Transverse colon (tissue), 4 donors: ENCODE measurements around the gene GPSM1. TPM values are rescaled to one million over a fixed set of nuclear protein-coding genes. Genes with fewer than 3 reads are reported as not detected.

Source experiments
- DNase-seq: peaks from one replicate; pipeline ENCODE4 v3.0.0-alpha.2; 2019
- H3K27ac ChIP-seq, 4 donors: fragments of 200-600 bp; sonication (generic); 2 replicates each; pipeline ENCODE4 v1.5.1; 2016 to 2018; ENCODE audit warnings: inconsistent platforms in 4 of 4
- H3K27me3 ChIP-seq: fragments of 200-600 bp; sonication (generic); 2 replicates; pipeline ENCODE4 v1.5.1; 2017; ENCODE audit warnings: inconsistent platforms
- H3K36me3 ChIP-seq, 4 donors: fragments of 200-600 bp; sonication (generic); 2 replicates each; pipeline ENCODE4 v1.5.1; 2017 to 2019; ENCODE audit warnings: inconsistent platforms in 4 of 4
- H3K4me1 ChIP-seq, 4 donors: fragments of 200-600 bp; sonication (generic); 2 replicates each; pipeline ENCODE4 v1.5.1; 2017 to 2020; ENCODE audit warnings: inconsistent platforms in 4 of 4
- H3K4me3 ChIP-seq, 4 donors: fragments of 200-600 bp; sonication (generic); 1 replicate in 1 of 4; 2 replicates in 3 of 4; pipeline versions ENCODE4 v1.5.1 to v1.6.1; 2017 to 2019; ENCODE audit warnings: inconsistent platforms in 4 of 4
- H3K9me3 ChIP-seq, 2 donors: fragments of 200-600 bp; sonication (generic); 2 replicates each; pipeline ENCODE4 v1.5.1; 2017 to 2019; ENCODE audit warnings: inconsistent platforms in 2 of 2
- CTCF ChIP-seq, 5 experiments: fragments of 200-600 bp in 3 of 5; fragments of 450-650 bp in 2 of 5; sonication (generic) in 3 of 5; IDR thresholded peaks; 1 replicate in 2 of 5; 2 replicates in 3 of 5; pipeline ENCODE4 v1.5.1; 2016 to 2017; ENCODE audit warnings: antibody characterized with exemption in 5 of 5, inconsistent platforms in 3 of 5, mild to moderate bottlenecking in 2 of 5, moderate library complexity in 1 of 5
- EP300 ChIP-seq: sonication (generic); formaldehyde crosslinking; IDR thresholded peaks from one replicate; pipeline ENCODE4 v1.6.1; 2017; ENCODE audit warnings: antibody characterized with exemption, low read depth
- POLR2A ChIP-seq: fragments of 450-650 bp; IDR thresholded peaks from one replicate; pipeline ENCODE4 v1.6.1; 2016; ENCODE audit warnings: antibody characterized with exemption, mild to moderate bottlenecking, moderate library complexity
- POLR2AphosphoS5 ChIP-seq, 3 donors: sonication (generic); formaldehyde crosslinking; IDR thresholded peaks; one replicate each; pipeline ENCODE4 v1.6.1; 2016; ENCODE audit warnings: antibody characterized with exemption in 3 of 3
- WGBS, 2 donors: methylation state at CpG; one replicate each; pipeline ENCODE4 v1.1.5; 2018; ENCODE audit warnings: low coverage in 1 of 2; 5-methylcytosine and 5-hydroxymethylcytosine counted together
- in situ Hi-C, 4 donors: fragments of 200-750 bp; cut with MboI; loops; one replicate each; pipeline versions ENCODE4 v1.15.0 to v1.15.1; 2017; ENCODE audit warnings: low sequenced_read_pairs in 3 of 4, low pct_ligation_motif_present in 1 of 4, low pct_unique_long_range_greater_than_20kb in 1 of 4
- intact Hi-C: fragments of 100-400 bp; cut with DNase I; formaldehyde crosslinking; loops from one replicate; pipeline ENCODE4 v1.15.1; 2023; ENCODE audit warnings: low total_unique reads
- total RNA-seq, 4 donors: library from RNA; depleted of rRNA; stranded (reverse); fragments of >200 nt; gene quantifications; one replicate each; pipeline ENCODE4 v1.1.0, GENCODE V29; 2016

Gene GPSM1
- total RNA-seq, 4 donors from 2014 or later: 2.3 to 8.6 (median 7.0) TPM

DNA sequence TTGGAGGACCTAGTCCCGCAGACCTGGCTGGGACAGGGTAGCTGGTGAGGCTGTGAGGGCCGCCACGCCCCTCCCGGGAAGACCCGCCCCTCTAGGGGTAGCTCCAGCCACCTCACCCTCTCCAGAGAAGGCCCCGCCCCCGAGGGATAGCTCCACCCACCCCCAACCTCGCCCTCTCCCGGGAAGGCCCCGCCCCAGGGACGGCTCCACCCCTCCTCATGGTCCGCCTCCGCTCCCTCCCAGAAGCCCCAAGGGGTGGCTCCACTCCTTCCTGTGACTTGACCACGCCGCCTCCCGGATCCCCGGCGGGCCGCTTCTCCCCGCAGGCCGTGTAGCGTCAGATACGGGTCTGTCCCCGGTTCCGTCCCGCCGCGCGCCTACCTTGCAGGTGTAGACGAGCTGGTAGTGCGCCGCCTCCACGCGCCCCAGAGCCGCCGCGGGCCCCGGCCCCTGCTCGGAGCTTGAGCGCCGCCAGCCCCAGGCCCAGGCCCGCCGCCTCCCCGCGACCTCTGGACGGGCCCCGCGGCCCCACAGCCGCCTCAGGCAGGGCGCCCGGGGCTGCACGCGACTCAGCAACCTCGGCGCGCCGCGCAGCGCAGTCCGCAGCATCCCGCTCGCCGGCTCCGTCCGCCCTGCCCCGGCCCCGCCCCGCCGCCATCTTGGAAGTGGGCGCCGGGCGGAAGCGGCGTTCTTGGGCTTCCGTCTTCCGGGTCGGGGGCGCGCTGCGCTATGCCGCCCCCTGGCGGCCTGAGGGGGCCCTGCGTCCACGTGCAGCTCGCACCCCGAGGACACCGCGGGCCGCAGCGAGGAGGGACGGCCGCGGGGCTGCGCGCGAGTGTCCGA is 36.0 kb downstream of the GPSM1 start, which contains the start of gene DNLZ:
DNLZ (minus strand) TSS at position 639 of the 843 bp plus-strand sequence; CDS start at position 609, 30 bp downstream.
- Histone ChIP-seq H3K9me3 (no peaks in the 10 kb centered on the region), H3K27ac (peak within 1 kb of the TSS; percentile 90 to 97 (median 96)), H3K4me1 (peaks cover 18 to 31% (median 26%) of the 10 kb centered on the region in 4 donors), H3K4me3 (peak within 1 kb of the TSS; percentile 62 to 100 (median 87)), H3K27me3 (no peaks in the 10 kb centered on the region), H3K36me3 (no peaks in the 10 kb centered on the region)
- TF ChIP-seq POLR2AphosphoS5 (IDR thresholded peaks at IDR 0.05) (peak; percentile 75 to 89 (median 84)), POLR2A (peak; percentile 79), EP300 (no peak), CTCF (IDR thresholded peaks at IDR 0.05) (peak; percentile 86 to 99 (median 99))
- in situ Hi-C loops (no loop called here), intact Hi-C loops (no loop called here)
- 1% methylated on average over 52 of the region's 97 CpGs; no CpG with 5 or more reads in 1 of the 2 donors for WGBS, 2 donors
- DNase-seq: peak; percentile 98

DNA sequence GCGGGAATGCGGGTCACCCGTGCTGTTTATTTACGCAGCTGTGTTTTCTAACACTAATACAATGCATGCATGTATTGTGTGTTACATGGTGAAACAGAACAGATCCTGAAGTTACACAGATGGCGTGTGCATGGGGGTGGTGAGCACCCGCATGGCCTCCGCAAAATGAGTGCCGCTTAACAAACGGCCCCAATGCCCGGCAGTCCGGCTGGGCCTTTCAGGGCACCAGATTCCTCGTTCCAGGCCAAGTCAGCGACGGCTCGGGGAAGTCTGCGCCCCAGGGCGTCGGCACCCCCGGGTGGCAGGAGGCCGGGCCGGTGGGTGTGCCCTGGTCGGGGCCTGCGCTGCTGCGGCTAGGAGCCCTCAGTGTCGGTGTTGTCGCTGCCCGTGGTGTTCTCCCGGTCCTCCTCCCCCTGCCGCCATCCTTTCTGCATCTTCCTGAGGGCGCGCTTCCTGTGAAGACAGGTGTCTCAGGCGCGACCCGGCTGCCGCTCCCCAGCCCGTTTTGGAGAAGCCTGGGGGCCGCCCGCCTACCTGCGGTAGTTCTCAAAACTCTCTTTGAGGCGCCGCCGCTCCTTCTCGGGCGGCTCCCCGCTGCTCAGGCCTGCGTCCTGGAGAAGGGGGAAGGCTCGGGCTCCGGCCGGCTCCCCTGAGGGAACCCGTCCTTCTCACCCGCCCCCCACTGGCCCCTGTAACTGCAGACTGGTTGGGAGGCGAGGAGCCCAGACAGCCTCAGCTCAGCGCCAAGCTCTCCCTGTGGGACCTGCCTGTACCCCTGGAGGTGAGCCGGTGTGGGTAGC is 36.8 kb downstream of the GPSM1 start:
- Histone ChIP-seq H3K9me3 (no peaks in the 10 kb centered on the region), H3K4me1 (peaks cover 18 to 31% (median 26%) of the 10 kb centered on the region in 4 donors), H3K4me3 (peak overlapping the region in 2 of 4 donors; percentile 78 to 100), H3K27ac (no peak overlapping the region), H3K27me3 (no peaks in the 10 kb centered on the region), H3K36me3 (no peaks in the 10 kb centered on the region)
- in situ Hi-C loops: no loop called here
- intact Hi-C loops: loop anchor here (2.0 kb wide), 1 partner anchor 25 kb away; no protein-coding TSS in a partner anchor
- DNase-seq: no peak
- TF ChIP-seq POLR2A: no peak
- no peak for TF ChIP-seq EP300
- WGBS, 2 donors: 53% methylated on average over 54 of the region's 54 CpGs; no CpG with 5 or more reads in 1 of the 2 donors

- intact Hi-C loops (loop anchor here (2.0 kb wide), 1 partner anchor 26 kb away; no protein-coding TSS in a partner anchor), in situ Hi-C loops (no loop called here)
- Histone ChIP-seq H3K9me3 (no peaks in the 10 kb centered on the region), H3K4me3 (no peak overlapping the region), H3K4me1 (peaks cover 18 to 31% (median 26%) of the 10 kb centered on the region in 4 donors), H3K36me3 (no peaks in the 10 kb centered on the region), H3K27ac (no peak overlapping the region), H3K27me3 (no peaks in the 10 kb centered on the region)
- WGBS, 2 donors: 71% methylated on average over 28 of the region's 31 CpGs; no CpG with 5 or more reads in 1 of the 2 donors
- DNase-seq: no peak
- no peak for TF ChIP-seq EP300
- no peak for TF ChIP-seq POLR2A
- no peak for TF ChIP-seq CTCF (IDR thresholded peaks at IDR 0.05)
- TF ChIP-seq POLR2AphosphoS5 (IDR thresholded peaks at IDR 0.05): no peak
Measured at GRCh38 chr9:136364942-136365774, 37.8 kb downstream of the GPSM1 start.

- 53% methylated on average over 9 of the region's 9 CpGs; no CpG with 5 or more reads in 1 of the 2 donors for WGBS, 2 donors
- no peak for DNase-seq
- Histone ChIP-seq H3K27me3 (no peaks in the 10 kb centered on the region), H3K4me1 (peaks cover 18 to 29% (median 23%) of the 10 kb centered on the region in 4 donors), H3K27ac (no peak overlapping the region), H3K9me3 (no peaks in the 10 kb centered on the region), H3K36me3 (no peaks in the 10 kb centered on the region), H3K4me3 (no peak overlapping the region)
- intact Hi-C loops: loop anchor here (2.0 kb wide), 1 partner anchor 27 kb away; no protein-coding TSS in a partner anchor
- TF ChIP-seq POLR2AphosphoS5 (IDR thresholded peaks at IDR 0.05): no peak
- no peak for TF ChIP-seq CTCF (IDR thresholded peaks at IDR 0.05)
- no peak for TF ChIP-seq POLR2A
- TF ChIP-seq EP300: no peak
- in situ Hi-C loops: no loop called here
Measured at GRCh38 chr9:136365775-136366222, 38.5 kb downstream of the GPSM1 start.
